HCT116 (cell line): Measurements from ENCODE around the gene EPHA8. TPM values are rescaled to one million over a fixed set of nuclear protein-coding genes. Genes with fewer than 3 reads are reported as not detected.

Source experiments
- ATAC-seq: fragments of 200-7000 bp; cut with Tn5 transposase; 2 replicates; pipeline ENCODE4 v1.9.1; 2020; ENCODE audit warnings: mild to moderate bottlenecking, moderate library complexity
- BruUV-seq: library from RNA; stranded (reverse); fragments of 400-500 nt; replicated peaks from 2 replicates; lab custom pipeline; 2021; lab: Mats Ljungman, UMichigan
- CTCF ChIA-PET: fragments of 300-600 bp; sonication (Branson Sonifier 250); formaldehyde crosslinking; loops from one replicate; lab custom pipeline; 2021; ENCODE audit warnings: antibody characterized with exemption; lab: Charles Lee
- POLR2A ChIA-PET: fragments of 300-600, 350-600 bp; sonication (Branson Sonifier 250); formaldehyde crosslinking; loops from one replicate; lab custom pipeline; 2021; ENCODE audit warnings: antibody characterized with exemption; lab: Charles Lee
- RAD21 ChIA-PET, 2 experiments: fragments of 300-600 bp; sonication (Branson Sonifier 250); formaldehyde crosslinking; loops; one replicate each; lab custom pipeline; 2023; ENCODE audit warnings: low total read pairs in 2 of 2; ENCODE audit not compliant: uncharacterized antibody in 2 of 2, unreplicated experiment in 2 of 2, low non-redundant PET in 1 of 2; lab: Charles Lee
- DNase-seq: peaks from one replicate; pipeline ENCODE4 v3.0.0-alpha.2; 2010; ENCODE audit warnings: low read depth, low spot score
- H2AFZ ChIP-seq: fragments of 200-600 bp; shearing (Covaris generic), sonication (generic); 2 replicates; pipeline ENCODE4 v1.6.1; 2017; ENCODE audit warnings: low read depth, mixed run types, mixed read lengths, antibody characterized with exemption, low read length; ENCODE audit not compliant: poor library complexity, severe bottlenecking
- H3K27ac ChIP-seq: 2 replicates; pipeline ENCODE4 v1.5.1; 2012; ENCODE audit warnings: low read depth, low read length
- H3K27me3 ChIP-seq: fragments of 200-600 bp; sonication (generic); 2 replicates; pipeline ENCODE4 v1.6.1; 2016; ENCODE audit warnings: mixed run types, low read length, mixed read lengths; ENCODE audit not compliant: insufficient read depth
- H3K36me3 ChIP-seq, 2 experiments: fragments of 200-500 bp in 1 of 2; fragments of 200-600 bp in 1 of 2; sonication (Bioruptor generic) in 1 of 2; sonication (generic) in 1 of 2; 2 replicates each; pipeline versions ENCODE4 v1.5.1 to v1.6.1; 2014 to 2016; ENCODE audit warnings: low read length in 2 of 2, inconsistent platforms in 1 of 2, mixed read lengths in 1 of 2, mixed run types in 1 of 2; ENCODE audit not compliant: insufficient read depth in 2 of 2, control insufficient read depth in 1 of 2
- H3K4me1 ChIP-seq, 2 experiments: fragments of 200-600 bp in 1 of 2; sonication (generic) in 1 of 2; 2 replicates each; pipeline versions ENCODE4 v1.5.1 to v1.6.1; 2012 to 2017; ENCODE audit warnings: low read length in 2 of 2, inconsistent platforms in 1 of 2, mild to moderate bottlenecking in 1 of 2, mixed read lengths in 1 of 2, mixed run types in 1 of 2, moderate library complexity in 1 of 2; ENCODE audit not compliant: insufficient read depth in 2 of 2, control insufficient read depth in 1 of 2
- H3K4me2 ChIP-seq: fragments of 200-600 bp; sonication (generic); 2 replicates; pipeline ENCODE4 v1.6.1; 2017; ENCODE audit warnings: mixed run types, low read length, mixed read lengths
- H3K4me3 ChIP-seq, 2 experiments: fragments of 200-600 bp in 1 of 2; sonication (generic) in 1 of 2; replicated peaks in 1 of 2; 2 replicates each; pipeline ENCODE4 v1.5.1; 2011 to 2016; ENCODE audit warnings: low read length in 2 of 2, control low read depth in 1 of 2, low read depth in 1 of 2, mild to moderate bottlenecking in 1 of 2, mixed read lengths in 1 of 2, mixed run types in 1 of 2
- H3K79me2 ChIP-seq: fragments of 200-600 bp; sonication (generic); 2 replicates; pipeline ENCODE4 v1.6.1; 2017; ENCODE audit warnings: mild to moderate bottlenecking, mixed run types, low read length, moderate library complexity, mixed read lengths; ENCODE audit not compliant: insufficient read depth
- H3K9ac ChIP-seq: fragments of 200-600 bp; sonication (generic); 2 replicates; pipeline ENCODE4 v1.6.1; 2016; ENCODE audit warnings: low read length, mixed read lengths
- H3K9me2 ChIP-seq: fragments of 200-600 bp; sonication (generic), shearing (Covaris generic); 2 replicates; pipeline ENCODE4 v1.6.1; 2017; ENCODE audit warnings: mixed run types, mild to moderate bottlenecking, moderate library complexity; ENCODE audit not compliant: insufficient read depth
- H3K9me3 ChIP-seq, 2 experiments: fragments of 200-500 bp in 1 of 2; fragments of 200-600 bp in 1 of 2; sonication (Bioruptor generic) in 1 of 2; sonication (generic) in 1 of 2; 2 replicates each; pipeline ENCODE4 v1.6.1; 2014 to 2017; ENCODE audit warnings: low read length in 2 of 2, mixed read lengths in 2 of 2, inconsistent platforms in 1 of 2, low read depth in 1 of 2, mild to moderate bottlenecking in 1 of 2, mixed run types in 1 of 2, moderate library complexity in 1 of 2; ENCODE audit not compliant: control insufficient read depth in 1 of 2, insufficient read depth in 1 of 2
- H4K20me1 ChIP-seq: fragments of 200-600 bp; sonication (generic), shearing (Covaris generic); 2 replicates; pipeline ENCODE4 v1.6.1; 2017; ENCODE audit warnings: mixed run types, mild to moderate bottlenecking, moderate library complexity; ENCODE audit not compliant: insufficient read depth
- CTCF ChIP-seq, 3 experiments: fragments of 200-600 bp in 1 of 3; sonication (generic) in 1 of 3; IDR thresholded peaks in 2 of 3; conservative IDR thresholded peaks in 1 of 3; 2 replicates each; pipeline ENCODE4 v1.5.1; 2012 to 2017; ENCODE audit warnings: low read depth in 2 of 3, low read length in 2 of 3, antibody characterized with exemption in 1 of 3, borderline replicate concordance in 1 of 3, control low read depth in 1 of 3, mild to moderate bottlenecking in 1 of 3, mixed read lengths in 1 of 3, mixed run types in 1 of 3, moderate library complexity in 1 of 3; ENCODE audit not compliant: insufficient read depth in 1 of 3
- EZH2 ChIP-seq: fragments of 200-600 bp; sonication (generic); IDR thresholded peaks from 2 replicates; pipeline ENCODE4 v1.6.1; 2017; ENCODE audit warnings: antibody characterized with exemption, mixed run types
- JUND ChIP-seq: IDR thresholded peaks from 2 replicates; pipeline ENCODE4 v1.6.1; 2012
- SIN3A ChIP-seq: IDR thresholded peaks from 2 replicates; pipeline ENCODE4 v1.6.1; 2012; ENCODE audit warnings: low read depth
- intact Hi-C: fragments of 100-400 bp; cut with micrococcal nuclease; formaldehyde crosslinking; loops from 2 replicates; pipeline ENCODE4 v1.10.0; 2022
- total RNA-seq: library from RNA; stranded (reverse); gene quantifications from one replicate; pipeline ENCODE4 v1.2.1, GENCODE V29; 2021; ENCODE audit not compliant: unreplicated experiment

Gene EPHA8
- total RNA-seq, 1 experiment from 2014 or later = 0.30 TPM

- ChIA-PET POLR2A (no interaction called here), RAD21 (no interaction called here), CTCF (no interaction called here)
- no peak overlapping the region for H3K4me3 ChIP-seq
- no peaks in the 10 kb centered on the region for H3K9me3 ChIP-seq
- no peaks in the 10 kb centered on the region for H3K4me1 ChIP-seq
- no peaks in the 10 kb centered on the region for H4K20me1 ChIP-seq
- ATAC-seq = no peak
- H3K36me3 ChIP-seq = peaks cover 2 to 33% of the 10 kb centered on the region in 2 experiments
- H3K9me2 ChIP-seq = no peaks in the 10 kb centered on the region
- no peak for TF ChIP-seq JUND
- no peak for TF ChIP-seq CTCF (IDR thresholded peaks at IDR 0.05 in 2 of 3, conservative IDR thresholded peaks at IDR 0.05 in 1 of 3; ENCODE audit: borderline replicate concordance in 1 of 3, insufficient read depth in 1 of 3, low read depth in 2 of 3, low read length in 2 of 3)
- TF ChIP-seq EZH2 = no peak
- no peak overlapping the region for H2AFZ ChIP-seq
- intact Hi-C loops = no loop called here
- no peaks in the 10 kb centered on the region for H3K27me3 ChIP-seq
- H3K9ac ChIP-seq = no peak overlapping the region
- BruUV-seq = no TSS peak
- H3K27ac ChIP-seq = no peak overlapping the region
- DNase-seq = no peak
- no peaks in the 10 kb centered on the region for H3K79me2 ChIP-seq
- no peak overlapping the region for H3K4me2 ChIP-seq
Measured at GRCh38 chr1:22516906-22517571, 46.2 kb upstream of the EPHA8 start.

GRCh38 chr1:22517956-22518355 is 45.3 kb upstream of the EPHA8 start:
- H3K36me3 ChIP-seq = peaks cover 7 to 33% of the 10 kb centered on the region in 2 experiments
- BruUV-seq = no TSS peak
- H3K4me2 ChIP-seq = no peak overlapping the region
- no peak overlapping the region for H3K27ac ChIP-seq
- ChIA-PET CTCF (no interaction called here), RAD21 (no interaction called here)
- H2AFZ ChIP-seq = no peak overlapping the region
- H3K27me3 ChIP-seq = no peaks in the 10 kb centered on the region
- no peaks in the 10 kb centered on the region for H3K79me2 ChIP-seq
- ATAC-seq = no peak
- no peaks in the 10 kb centered on the region for H4K20me1 ChIP-seq
- no peak overlapping the region for H3K9ac ChIP-seq
- no peak overlapping the region for H3K4me3 ChIP-seq
- TF ChIP-seq SIN3A = no peak
- TF ChIP-seq, all 23 proteins: peak for 0
- no peak for DNase-seq
- Histone ChIP-seq H3K9me2 (no peaks in the 10 kb centered on the region), H3K4me1 (no peaks in the 10 kb centered on the region), H3K9me3 (no peaks in the 10 kb centered on the region)
- intact Hi-C loops = no loop called here
- POLR2A ChIA-PET = no interaction called here
